Vagina (tissue), 2 donors: Measurements from ENCODE around the gene CRISP2.

ENCODE experiments used
- CTCF ChIP-seq, 3 experiments: fragments of 450-650 bp in 2 of 3; fragments of 200-600 bp in 1 of 3; sonication (generic) in 1 of 3; IDR thresholded peaks; one replicate each; pipeline ENCODE4 v1.5.1; 2017 to 2019; ENCODE audit warnings: antibody characterized with exemption in 3 of 3, mild to moderate bottlenecking in 2 of 3, moderate library complexity in 2 of 3
- POLR2A ChIP-seq, 2 donors: fragments of 450-650 bp; IDR thresholded peaks; one replicate each; pipeline ENCODE4 v1.6.1; 2017; ENCODE audit warnings: antibody characterized with exemption in 2 of 2, mild to moderate bottlenecking in 2 of 2, moderate library complexity in 2 of 2
- POLR2AphosphoS5 ChIP-seq, 2 donors: sonication (generic); formaldehyde crosslinking; IDR thresholded peaks; one replicate each; pipeline ENCODE4 v1.9.0; 2017; ENCODE audit warnings: antibody characterized with exemption in 2 of 2, mild to moderate bottlenecking in 2 of 2, low read depth in 1 of 2; ENCODE audit not compliant: insufficient read depth in 1 of 2

GRCh38 chr6:49645139-49645538, 68.2 kb downstream of the CRISP2 start:
- TF ChIP-seq POLR2A (IDR thresholded peaks at IDR 0.05) (no peak), POLR2AphosphoS5 (IDR thresholded peaks at IDR 0.05; ENCODE audit: insufficient read depth in 1 of 2, low read depth in 1 of 2) (no peak), CTCF (IDR thresholded peaks at IDR 0.05) (no peak)
